HepG2 (cell line): ENCODE measurements around the gene PKP3. TPM values are rescaled to one million over a fixed set of nuclear protein-coding genes. Genes with fewer than 3 reads are reported as not detected.

Experiments
- EP300 ChIP-seq, 3 experiments: sonication (generic) in 1 of 3; formaldehyde crosslinking in 1 of 3; IDR thresholded peaks; 2 replicates each; pipeline versions ENCODE4 v1.5.1 to v1.6.1; 2011 to 2020; ENCODE audit warnings: low read depth in 2 of 3, low read length in 2 of 3, borderline replicate concordance in 1 of 3, improper control_type of control experiment in 1 of 3, mild to moderate bottlenecking in 1 of 3, missing genetic modification reagents in 1 of 3, moderate library complexity in 1 of 3
- FOXK2 ChIP-seq: fragments of 450-650 bp; IDR thresholded peaks from 2 replicates; pipeline ENCODE4 v1.6.1; 2016
- GLI4 ChIP-seq: sonication (generic); formaldehyde crosslinking; IDR thresholded peaks from 2 replicates; pipeline ENCODE4 v1.5.1; 2020; ENCODE audit warnings: missing genetic modification reagents, mild to moderate bottlenecking, moderate library complexity, borderline replicate concordance
- IRF9 ChIP-seq: sonication (generic); formaldehyde crosslinking; IDR thresholded peaks from 2 replicates; pipeline ENCODE4 v1.8.0; 2022; ENCODE audit warnings: missing genetic modification reagents, mild to moderate bottlenecking, borderline replicate concordance
- KDM5B ChIP-seq: sonication (generic); formaldehyde crosslinking; IDR thresholded peaks from 2 replicates; pipeline ENCODE4 v1.4.0; 2020; ENCODE audit warnings: missing genetic modification reagents, mild to moderate bottlenecking, borderline replicate concordance
- MIER3 ChIP-seq: IDR thresholded peaks from 2 replicates; pipeline ENCODE4 v1.6.1; 2016; ENCODE audit warnings: missing compliant biosample characterization, borderline replicate concordance
- NR2F2 ChIP-seq: IDR thresholded peaks from 2 replicates; pipeline ENCODE4 v1.6.1; 2012; ENCODE audit warnings: low read depth, inconsistent platforms, borderline replicate concordance
- PAWR ChIP-seq: sonication (generic); formaldehyde crosslinking; IDR thresholded peaks from 2 replicates; pipeline ENCODE4 v1.4.0; 2020; ENCODE audit warnings: missing genetic modification reagents, mild to moderate bottlenecking, borderline replicate concordance
- PAX8 ChIP-seq: sonication (generic); formaldehyde crosslinking; IDR thresholded peaks from 2 replicates; pipeline ENCODE4 v1.8.0; 2022; ENCODE audit warnings: mild to moderate bottlenecking, missing genetic modification reagents, borderline replicate concordance
- POGZ ChIP-seq: sonication (generic); formaldehyde crosslinking; IDR thresholded peaks from 2 replicates; pipeline ENCODE4 v1.4.0; 2020; ENCODE audit warnings: mild to moderate bottlenecking, missing genetic modification reagents
- POLR2A ChIP-seq, 2 experiments: IDR thresholded peaks; 2 replicates each; pipeline ENCODE4 v1.6.1; 2011; ENCODE audit warnings: low read depth in 2 of 2, low read length in 2 of 2, mild to moderate bottlenecking in 1 of 2, moderate library complexity in 1 of 2; ENCODE audit not compliant: insufficient read depth in 1 of 2
- POLR2G ChIP-seq: fragments of 200-400 bp; formaldehyde crosslinking; IDR thresholded peaks from 2 replicates; pipeline ENCODE4 v1.6.1; 2018; ENCODE audit warnings: mild to moderate bottlenecking, low read depth, low read length, moderate library complexity
- PTBP1 ChIP-seq: fragments of 200-400 bp; formaldehyde crosslinking; IDR thresholded peaks from 2 replicates; pipeline ENCODE4 v1.6.1; 2018; ENCODE audit warnings: low read length, low read depth; ENCODE audit not compliant: poor library complexity, severe bottlenecking
- SNAI1 ChIP-seq: sonication (generic); formaldehyde crosslinking; IDR thresholded peaks from 2 replicates; pipeline ENCODE4 v1.5.0; 2020; ENCODE audit warnings: mild to moderate bottlenecking, missing genetic modification reagents, borderline replicate concordance
- TAF15 ChIP-seq: fragments of 200-400 bp; formaldehyde crosslinking; IDR thresholded peaks from one replicate; pipeline ENCODE4 v1.6.1; 2018; ENCODE audit warnings: mild to moderate bottlenecking, low read depth, low read length; ENCODE audit not compliant: poor library complexity, severe bottlenecking
- TEF ChIP-seq: sonication (generic); formaldehyde crosslinking; IDR thresholded peaks from 2 replicates; pipeline ENCODE4 v1.5.0; 2020; ENCODE audit warnings: missing genetic modification reagents
- ZMAT3 ChIP-seq: sonication (generic); formaldehyde crosslinking; conservative IDR thresholded peaks from 2 replicates; pipeline ENCODE4 v1.7.0; 2021; ENCODE audit warnings: missing genetic modification reagents
- ZNF205 ChIP-seq: IDR thresholded peaks from 2 replicates; pipeline ENCODE4 v1.6.1; 2018; ENCODE audit warnings: missing biosample characterization, missing genetic modification reagents
- ZNF552 ChIP-seq: sonication (generic); formaldehyde crosslinking; IDR thresholded peaks from 2 replicates; pipeline ENCODE4 v1.9.0; 2022; ENCODE audit warnings: missing genetic modification reagents, mild to moderate bottlenecking, borderline replicate concordance
- ZNF616 ChIP-seq: sonication (generic); formaldehyde crosslinking; IDR thresholded peaks from 2 replicates; pipeline ENCODE4 v1.5.0; 2020; ENCODE audit warnings: low read depth, mild to moderate bottlenecking, missing genetic modification reagents
- ZSCAN22 ChIP-seq: sonication (generic); formaldehyde crosslinking; IDR thresholded peaks from 2 replicates; pipeline ENCODE4 v1.4.0; 2020; ENCODE audit warnings: mild to moderate bottlenecking, missing genetic modification reagents
- polyA plus RNA-seq, 8 experiments: library from polyadenylated mRNA; depleted of rRNA in 3 of 8; stranded (reverse) in 7 of 8; unstranded in 1 of 8; fragments of >200 nt; fragmentation: Illumina TruSeq in 4 of 8; extraction: Trizol in 4 of 8; gene quantifications; 2 replicates each; pipeline versions ENCODE4 v1.2.1 to v1.2.3, GENCODE V29; 2011 to 2016; ENCODE audit warnings: low read depth in 4 of 8, missing spikeins in 1 of 8, mixed read lengths in 1 of 8; ENCODE audit not compliant: insufficient read depth in 1 of 8
- total RNA-seq, 5 experiments: library from RNA; depleted of rRNA; stranded (reverse); fragments of >200 nt; fragmentation: Illumina TruSeq; extraction: Trizol; gene quantifications; 2 replicates each; pipeline ENCODE4 v1.2.3, GENCODE V29; 2016; ENCODE audit warnings: low read depth in 1 of 5
- TF ChIP-seq, protein P1 (sequence below): sonication (generic); formaldehyde crosslinking; IDR thresholded peaks from 2 replicates; pipeline ENCODE4 v1.4.0; 2020; ENCODE audit warnings: missing genetic modification reagents
- TF ChIP-seq, protein P2 (sequence below): sonication (generic); formaldehyde crosslinking; IDR thresholded peaks from 2 replicates; pipeline ENCODE4 v1.8.0; 2022; ENCODE audit warnings: mild to moderate bottlenecking, missing genetic modification reagents

The PKP3 gene
- total and polyA plus RNA-seq, 2 of the 13 experiments (the other 11 are each of a cell fraction or from before 2014, with no cell fraction given), result 18.0 to 28.7 TPM

DNA sequence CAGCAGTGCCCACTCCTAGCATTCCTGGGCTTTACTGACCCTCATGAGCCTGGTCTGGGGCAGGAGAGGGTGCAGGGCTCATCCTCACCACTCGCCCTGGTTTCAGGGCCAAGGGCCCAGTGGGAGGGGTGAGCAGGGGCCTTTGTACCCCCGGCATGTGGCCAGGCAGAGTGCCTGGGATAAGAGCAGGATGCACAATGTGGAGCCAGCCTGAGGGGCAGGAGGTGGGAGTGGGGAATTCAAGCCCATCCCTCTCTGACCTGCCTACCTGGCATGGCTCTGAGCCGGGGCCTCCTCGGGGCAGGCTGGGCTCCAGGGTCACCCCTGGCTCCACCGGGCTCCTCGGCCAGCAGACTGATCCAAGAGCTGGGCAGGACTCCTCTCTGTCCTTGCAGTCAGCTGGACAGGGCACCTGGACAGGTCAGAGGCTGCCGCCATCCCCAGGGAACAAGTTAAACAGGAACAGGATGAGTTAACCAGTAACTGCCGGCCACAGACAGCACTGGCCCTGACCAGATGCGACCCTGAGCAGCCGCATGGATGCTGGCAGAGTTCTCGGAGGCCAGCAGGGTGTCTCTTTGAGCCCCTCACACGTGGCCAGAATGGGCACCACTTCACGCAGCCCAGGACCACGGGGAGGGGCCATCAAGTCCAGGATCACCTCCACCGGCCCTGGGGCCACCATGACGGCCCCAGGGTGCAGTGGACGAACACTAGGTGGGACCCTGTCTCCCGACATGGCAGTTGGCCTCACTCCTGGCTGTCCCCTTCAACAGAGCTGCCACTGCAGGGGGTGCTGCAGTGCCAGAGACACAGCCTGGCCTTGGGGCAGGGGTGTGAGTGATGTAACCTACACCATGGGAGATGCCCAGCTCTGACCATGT is 15.8 kb downstream of the PKP3 start (continued):
- TF ChIP-seq EP300 (IDR thresholded peaks at IDR 0.05; ENCODE audit: low read depth in 2 of 2, low read length in 2 of 2), result no peak
- no peak for TF ChIP-seq EP300 (CRISPR knock-in tag; IDR thresholded peaks at IDR 0.05; ENCODE audit: borderline replicate concordance)
- no peak; the same call in 1 of the 2 replicates for TF ChIP-seq PAX8 (CRISPR knock-in tag)
- peak; percentile 72; the same call in 1 of the 2 replicates for TF ChIP-seq POLR2G
- no peak for TF ChIP-seq TEF (CRISPR knock-in tag)
- peak; percentile 70; the same call in 1 of the 2 replicates for TF ChIP-seq KDM5B (CRISPR knock-in tag)
- TF ChIP-seq MIER3 (CRISPR knock-in tag), result no peak
- TF ChIP-seq, protein P1, sequence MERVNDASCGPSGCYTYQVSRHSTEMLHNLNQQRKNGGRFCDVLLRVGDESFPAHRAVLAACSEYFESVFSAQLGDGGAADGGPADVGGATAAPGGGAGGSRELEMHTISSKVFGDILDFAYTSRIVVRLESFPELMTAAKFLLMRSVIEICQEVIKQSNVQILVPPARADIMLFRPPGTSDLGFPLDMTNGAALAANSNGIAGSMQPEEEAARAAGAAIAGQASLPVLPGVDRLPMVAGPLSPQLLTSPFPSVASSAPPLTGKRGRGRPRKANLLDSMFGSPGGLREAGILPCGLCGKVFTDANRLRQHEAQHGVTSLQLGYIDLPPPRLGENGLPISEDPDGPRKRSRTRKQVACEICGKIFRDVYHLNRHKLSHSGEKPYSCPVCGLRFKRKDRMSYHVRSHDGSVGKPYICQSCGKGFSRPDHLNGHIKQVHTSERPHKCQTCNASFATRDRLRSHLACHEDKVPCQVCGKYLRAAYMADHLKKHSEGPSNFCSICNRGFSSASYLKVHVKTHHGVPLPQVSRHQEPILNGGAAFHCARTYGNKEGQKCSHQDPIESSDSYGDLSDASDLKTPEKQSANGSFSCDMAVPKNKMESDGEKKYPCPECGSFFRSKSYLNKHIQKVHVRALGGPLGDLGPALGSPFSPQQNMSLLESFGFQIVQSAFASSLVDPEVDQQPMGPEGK (CRISPR knock-in tag), result peak; percentile 33
- no peak for TF ChIP-seq PTBP1
- no peak for TF ChIP-seq ZNF205 (CRISPR knock-in tag)
- no peak for TF ChIP-seq ZSCAN22 (CRISPR knock-in tag)
- TF ChIP-seq ZNF616 (CRISPR knock-in tag), result no peak
- no peak for TF ChIP-seq FOXK2
- TF ChIP-seq POLR2A (IDR thresholded peaks at IDR 0.05; ENCODE audit: insufficient read depth in 1 of 2, low read depth in 2 of 2, low read length in 2 of 2), result peak in 1 of 2 experiments; percentile 67; a peak in 3 of 4 replicates
- TF ChIP-seq TAF15, result no peak
- no peak for TF ChIP-seq PAWR (CRISPR knock-in tag)
- no peak for TF ChIP-seq POGZ (CRISPR knock-in tag)
- TF ChIP-seq ZMAT3, result peak; percentile 55; the same call in 1 of the 2 replicates
- TF ChIP-seq, protein P2, sequence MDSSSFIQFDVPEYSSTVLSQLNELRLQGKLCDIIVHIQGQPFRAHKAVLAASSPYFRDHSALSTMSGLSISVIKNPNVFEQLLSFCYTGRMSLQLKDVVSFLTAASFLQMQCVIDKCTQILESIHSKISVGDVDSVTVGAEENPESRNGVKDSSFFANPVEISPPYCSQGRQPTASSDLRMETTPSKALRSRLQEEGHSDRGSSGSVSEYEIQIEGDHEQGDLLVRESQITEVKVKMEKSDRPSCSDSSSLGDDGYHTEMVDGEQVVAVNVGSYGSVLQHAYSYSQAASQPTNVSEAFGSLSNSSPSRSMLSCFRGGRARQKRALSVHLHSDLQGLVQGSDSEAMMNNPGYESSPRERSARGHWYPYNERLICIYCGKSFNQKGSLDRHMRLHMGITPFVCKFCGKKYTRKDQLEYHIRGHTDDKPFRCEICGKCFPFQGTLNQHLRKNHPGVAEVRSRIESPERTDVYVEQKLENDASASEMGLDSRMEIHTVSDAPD (CRISPR knock-in tag), result peak; percentile 74
- no peak for TF ChIP-seq GLI4
- TF ChIP-seq NR2F2, result 0 out of 2 replicates have a peak, but pooled peaks have one; percentile 34
- no peak for TF ChIP-seq ZNF552 (CRISPR knock-in tag)
- no peak for TF ChIP-seq SNAI1 (CRISPR knock-in tag)
- TF ChIP-seq IRF9 (CRISPR knock-in tag), result no peak
